ENCODE measurements around the gene PHF21A.

Gene PHF21A

GRCh38 chr11:46003572-46003971 lies 117.7 kb downstream of the PHF21A start:
- no peak for TF ChIP-seq CTCF (IDR thresholded peaks at IDR 0.05)

GRCh38 chr11:46002189-46002588 lies 119.1 kb downstream of the PHF21A start:
- TF ChIP-seq CTCF (IDR thresholded peaks at IDR 0.05), result no peak

- TF ChIP-seq CTCF (IDR thresholded peaks at IDR 0.05), result no peak
Observed at GRCh38 chr11:46001448-46001914, 119.8 kb downstream of the PHF21A start.

- TF ChIP-seq CTCF (IDR thresholded peaks at IDR 0.05), result no peak
Observed at GRCh38 chr11:45997599-45997998, 123.7 kb downstream of the PHF21A start.

GRCh38 chr11:45995342-45995734 lies 125.9 kb downstream of the PHF21A start:
- no peak for TF ChIP-seq CTCF (IDR thresholded peaks at IDR 0.05)

- no peak for TF ChIP-seq CTCF (IDR thresholded peaks at IDR 0.05)
Observed at GRCh38 chr11:45994371-45995341, 126.6 kb downstream of the PHF21A start.

GRCh38 chr11:45993531-45994001 lies 127.7 kb downstream of the PHF21A start:
- TF ChIP-seq CTCF (IDR thresholded peaks at IDR 0.05), result no peak

All from LNCAP (cell line).